22Rv1 (cell line): Measurements from ENCODE around the gene NIPSNAP3A.

ENCODE experiments used
- ZFX ChIP-seq: fragments of 450-650 bp; IDR thresholded peaks from 2 replicates; pipeline ENCODE4 v1.6.1; 2017; ENCODE audit warnings: antibody characterized with exemption, borderline replicate concordance
- TF ChIP-seq, protein P1 (sequence below): fragments of 450-650 bp; IDR thresholded peaks from 2 replicates; pipeline ENCODE4 v1.5.1; 2017; ENCODE audit warnings: mild to moderate bottlenecking

GRCh38 chr9:104800068-104800785, 52.7 kb downstream of the NIPSNAP3A start:
- TF ChIP-seq, protein P1, sequence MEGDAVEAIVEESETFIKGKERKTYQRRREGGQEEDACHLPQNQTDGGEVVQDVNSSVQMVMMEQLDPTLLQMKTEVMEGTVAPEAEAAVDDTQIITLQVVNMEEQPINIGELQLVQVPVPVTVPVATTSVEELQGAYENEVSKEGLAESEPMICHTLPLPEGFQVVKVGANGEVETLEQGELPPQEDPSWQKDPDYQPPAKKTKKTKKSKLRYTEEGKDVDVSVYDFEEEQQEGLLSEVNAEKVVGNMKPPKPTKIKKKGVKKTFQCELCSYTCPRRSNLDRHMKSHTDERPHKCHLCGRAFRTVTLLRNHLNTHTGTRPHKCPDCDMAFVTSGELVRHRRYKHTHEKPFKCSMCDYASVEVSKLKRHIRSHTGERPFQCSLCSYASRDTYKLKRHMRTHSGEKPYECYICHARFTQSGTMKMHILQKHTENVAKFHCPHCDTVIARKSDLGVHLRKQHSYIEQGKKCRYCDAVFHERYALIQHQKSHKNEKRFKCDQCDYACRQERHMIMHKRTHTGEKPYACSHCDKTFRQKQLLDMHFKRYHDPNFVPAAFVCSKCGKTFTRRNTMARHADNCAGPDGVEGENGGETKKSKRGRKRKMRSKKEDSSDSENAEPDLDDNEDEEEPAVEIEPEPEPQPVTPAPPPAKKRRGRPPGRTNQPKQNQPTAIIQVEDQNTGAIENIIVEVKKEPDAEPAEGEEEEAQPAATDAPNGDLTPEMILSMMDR = no peak
- no peak for TF ChIP-seq ZFX
